ENCODE results near the gene DHRS7B.

DHRS7B gene

DNA sequence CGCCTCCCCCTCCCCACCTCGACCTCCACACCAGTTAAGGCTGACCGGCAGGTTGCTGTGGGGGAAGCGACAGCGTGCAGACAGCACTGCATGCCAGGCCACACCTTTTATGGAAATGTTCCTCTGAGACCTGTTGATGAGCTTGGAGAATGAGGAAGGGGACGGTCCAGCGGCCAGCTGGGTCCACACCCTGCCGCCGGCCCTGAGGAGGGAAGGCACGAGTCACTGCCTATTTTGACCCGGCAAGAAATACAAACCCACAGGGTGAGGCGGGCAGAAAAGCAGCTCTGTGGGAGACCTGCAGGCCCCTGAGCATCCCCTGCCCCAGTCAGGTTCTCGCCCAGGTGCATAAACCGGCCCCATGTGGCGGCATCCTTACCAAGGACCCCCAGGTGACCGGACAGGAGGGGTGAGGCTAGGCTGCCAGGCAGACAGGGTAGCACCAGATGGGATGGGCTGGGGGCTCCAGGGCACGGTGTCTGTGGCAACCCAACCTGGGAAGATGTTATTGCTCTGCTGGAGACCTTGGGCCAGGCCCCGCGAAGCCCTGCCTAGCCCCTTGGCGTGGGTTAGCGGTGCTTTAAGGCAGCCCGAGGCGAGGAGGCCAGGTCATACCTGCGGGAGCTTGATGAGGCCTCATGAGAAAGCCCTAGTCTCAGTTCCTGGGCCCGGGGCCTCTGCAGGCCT is 113.7 kb downstream of the DHRS7B start:
- no peak for DNase-seq (ENCODE audit: low spot score)

Data from pons (tissue), 1 donor.